Smooth muscle cell of trachea (primary cell): Measurements from ENCODE around the gene COPG1. TPM values are rescaled to one million over a fixed set of nuclear protein-coding genes. Genes with fewer than 3 reads are reported as not detected.

Experiments
- total RNA-seq: library from RNA; depleted of rRNA; stranded (reverse); fragments of >200 nt; gene quantifications from 2 replicates; pipeline ENCODE4 v1.2.1, GENCODE V29; 2014

The COPG1 gene, protein sequence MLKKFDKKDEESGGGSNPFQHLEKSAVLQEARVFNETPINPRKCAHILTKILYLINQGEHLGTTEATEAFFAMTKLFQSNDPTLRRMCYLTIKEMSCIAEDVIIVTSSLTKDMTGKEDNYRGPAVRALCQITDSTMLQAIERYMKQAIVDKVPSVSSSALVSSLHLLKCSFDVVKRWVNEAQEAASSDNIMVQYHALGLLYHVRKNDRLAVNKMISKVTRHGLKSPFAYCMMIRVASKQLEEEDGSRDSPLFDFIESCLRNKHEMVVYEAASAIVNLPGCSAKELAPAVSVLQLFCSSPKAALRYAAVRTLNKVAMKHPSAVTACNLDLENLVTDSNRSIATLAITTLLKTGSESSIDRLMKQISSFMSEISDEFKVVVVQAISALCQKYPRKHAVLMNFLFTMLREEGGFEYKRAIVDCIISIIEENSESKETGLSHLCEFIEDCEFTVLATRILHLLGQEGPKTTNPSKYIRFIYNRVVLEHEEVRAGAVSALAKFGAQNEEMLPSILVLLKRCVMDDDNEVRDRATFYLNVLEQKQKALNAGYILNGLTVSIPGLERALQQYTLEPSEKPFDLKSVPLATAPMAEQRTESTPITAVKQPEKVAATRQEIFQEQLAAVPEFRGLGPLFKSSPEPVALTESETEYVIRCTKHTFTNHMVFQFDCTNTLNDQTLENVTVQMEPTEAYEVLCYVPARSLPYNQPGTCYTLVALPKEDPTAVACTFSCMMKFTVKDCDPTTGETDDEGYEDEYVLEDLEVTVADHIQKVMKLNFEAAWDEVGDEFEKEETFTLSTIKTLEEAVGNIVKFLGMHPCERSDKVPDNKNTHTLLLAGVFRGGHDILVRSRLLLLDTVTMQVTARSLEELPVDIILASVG
- 342 and 398 TPM in 2 replicates for total RNA-seq

GRCh38 chr3:129249284-129250065, at the start of gene COPG1:
TSS of gene COPG1 (plus strand) at chr3:129249606. CDS start at chr3:129249710, 104 bp downstream.

GRCh38 chr3:129278439-129278965, 29.1 kb downstream of the COPG1 start, which contains the start of gene HMCES:
TSS of gene HMCES (plus strand) at chr3:129278870. CDS start at chr3:129279733, 863 bp downstream.

Other genes with a start within 250 kb of the COPG1 start
- not detected in 2 replicates for gene EFCC1, start 248.3 kb upstream of the COPG1 start, total RNA-seq
- gene GP9, start 188.8 kb upstream of the COPG1 start, total RNA-seq = not detected in 2 replicates
- 13.4 and 28.0 TPM in 2 replicates for gene RAB43, start 127.8 kb upstream of the COPG1 start, total RNA-seq
- 26.8 and 36.9 TPM in 2 replicates for gene ISY1, start 88.5 kb upstream of the COPG1 start, total RNA-seq
- 301 and 375 TPM in 2 replicates for gene CNBP, start 65.7 kb upstream of the COPG1 start, total RNA-seq
- gene HMCES, start 29.3 kb downstream of the COPG1 start, total RNA-seq = 16.4 and 26.8 TPM in 2 replicates
- under 0.01 and 0.15 TPM in 2 replicates for gene EFCAB12, start 179.0 kb downstream of the COPG1 start, total RNA-seq
- 20.2 and 23.0 TPM in 2 replicates for gene MBD4, start 190.3 kb downstream of the COPG1 start, total RNA-seq
- gene IFT122, start 190.6 kb downstream of the COPG1 start, total RNA-seq = 27.1 and 34.6 TPM in 2 replicates